Psoas muscle (tissue), 8 donors: ENCODE measurements around the gene TSNAX. TPM values are rescaled to one million over a fixed set of nuclear protein-coding genes. Genes with fewer than 3 reads are reported as not detected.

Experiments used
- ATAC-seq, 4 donors: fragments of 200-7000 bp; cut with Tn5 transposase; one replicate each; pipeline ENCODE4 v1.9.1; 2020; ENCODE audit warnings: moderate library complexity in 3 of 4, mild to moderate bottlenecking in 2 of 4
- DNase-seq, 2 donors: peaks; one replicate each; pipeline ENCODE4 v3.0.0-alpha.2; 2020
- H3K27ac ChIP-seq: fragments of 200-600 bp; one replicate; pipeline ENCODE4 v1.8.0; 2022
- H3K27me3 ChIP-seq, 3 donors: fragments of 200-600 bp in 1 of 3; one replicate each; pipeline versions ENCODE4 v1.6.1 to v1.8.0; 2013 to 2022; ENCODE audit warnings: low read length in 2 of 3, mild to moderate bottlenecking in 2 of 3, moderate library complexity in 1 of 3; ENCODE audit not compliant: insufficient read depth in 3 of 3
- H3K36me3 ChIP-seq, 2 donors: fragments of 200-600 bp in 1 of 2; one replicate each; pipeline versions ENCODE4 v1.6.1 to v1.8.0; 2013 to 2022; ENCODE audit warnings: low read depth in 1 of 2, mild to moderate bottlenecking in 1 of 2, moderate library complexity in 1 of 2; ENCODE audit not compliant: insufficient read depth in 1 of 2
- H3K4me1 ChIP-seq: fragments of 200-600 bp; one replicate; pipeline ENCODE4 v1.8.0; 2022
- H3K4me3 ChIP-seq: fragments of 200-600 bp; one replicate; pipeline ENCODE4 v1.8.0; 2022; ENCODE audit warnings: mild to moderate bottlenecking
- H3K9me3 ChIP-seq: fragments of 200-600 bp; one replicate; pipeline ENCODE4 v1.8.0; 2022
- CTCF ChIP-seq: fragments of 200-600 bp; IDR thresholded peaks from one replicate; pipeline ENCODE4 v1.8.0; 2022; ENCODE audit warnings: antibody characterized with exemption
- WGBS, 3 donors: extraction: QIAGEN DNeasy Blood & Tissue Kit; methylation state at CpG; one replicate each; pipeline versions ENCODE4 v1.1.6 to v1.1.7; 2013; 5-methylcytosine and 5-hydroxymethylcytosine counted together
- intact Hi-C, 2 donors: fragments of 100-400 bp; cut with DNase I; formaldehyde crosslinking; loops; one replicate each; pipeline versions ENCODE4 v1.11.0 to v1.14.2; 2022
- polyA plus RNA-seq, 3 donors: library from polyadenylated mRNA; stranded (reverse); fragments of 200-250 nt; gene quantifications; one replicate each; pipeline ENCODE4 v1.2.3, GENCODE V29; 2013
- total RNA-seq, 4 donors: library from RNA; stranded (reverse); fragmentation: NEBNext Ultra II Directional in 2 of 4; extraction: Animal tissue kit (Norgen Biotek cat#: 25700) in 2 of 4; gene quantifications; one replicate each; pipeline versions ENCODE4 v1.2.1 to v1.2.4, GENCODE V29; 2021 to 2023
- donor health status: healthy with polysubstance abuse.
- donor health status: DM: no; HTN: no; CAD: no; lungs with moderate emphysema.
- donor health status: Bipolar disorder and iron deficiency.
- donor health status: healthy.
- donor health status: DM: yes; HTN: yes; CAD: no.
- donor health status: DM: no; HTN: no; CAD: no.
- donor health status: DM: no; HTN: no; CAD: no.
- donor health status: DM: yes; HTN: yes; CAD: no.

Gene TSNAX
- total and polyA plus RNA-seq, 7 donors: 18.0 to 108 (median 41.3) TPM

DNA sequence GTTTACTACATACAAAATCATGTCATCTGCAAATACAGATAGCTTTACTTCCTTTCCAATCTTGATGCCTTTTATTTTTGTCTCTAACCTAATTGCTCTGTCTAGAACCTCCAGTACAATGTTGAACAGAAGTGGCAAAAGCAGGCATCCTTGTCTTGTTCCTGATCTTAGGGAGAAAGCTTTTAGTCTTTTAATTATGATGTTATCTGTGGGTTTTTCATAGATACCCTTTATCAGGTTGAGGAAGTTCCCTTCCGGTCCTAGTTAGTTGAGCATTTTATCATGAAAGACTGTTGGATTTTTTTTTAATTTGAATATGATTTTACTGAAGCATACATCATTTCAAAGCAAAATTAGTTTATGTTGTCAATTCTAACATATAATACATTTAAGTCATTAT is 52.4 kb downstream of the TSNAX start:
- Histone ChIP-seq H3K27ac (no peak overlapping the region), H3K27me3 (no peaks in the 10 kb centered on the region), H3K4me1 (peaks cover 7% of the 10 kb centered on the region), H3K4me3 (no peak overlapping the region), H3K36me3 (no peaks in the 10 kb centered on the region), H3K9me3 (no peaks in the 10 kb centered on the region)
- DNase-seq: no peak
- no peak for ATAC-seq
- TF ChIP-seq CTCF: no peak
- intact Hi-C loops: no loop called here
- 72 to 84% (median 76%) methylated on average over 1 of the region's 1 CpG for WGBS, 3 donors

- H3K27ac ChIP-seq: no peak overlapping the region
- H3K4me3 ChIP-seq: no peak overlapping the region
- no peak for TF ChIP-seq CTCF
- no peaks in the 10 kb centered on the region for H3K9me3 ChIP-seq
- H3K36me3 ChIP-seq: no peaks in the 10 kb centered on the region
- H3K4me1 ChIP-seq: peaks cover 7% of the 10 kb centered on the region
- ATAC-seq: no peak
- intact Hi-C loops: no loop called here
- H3K27me3 ChIP-seq: no peaks in the 10 kb centered on the region
- DNase-seq: no peak
- WGBS, 3 donors: 26 to 44% (median 29%) methylated on average over 2 of the region's 2 CpGs
Observed at GRCh38 chr1:231581859-231582258, 53.4 kb downstream of the TSNAX start.

DNA sequence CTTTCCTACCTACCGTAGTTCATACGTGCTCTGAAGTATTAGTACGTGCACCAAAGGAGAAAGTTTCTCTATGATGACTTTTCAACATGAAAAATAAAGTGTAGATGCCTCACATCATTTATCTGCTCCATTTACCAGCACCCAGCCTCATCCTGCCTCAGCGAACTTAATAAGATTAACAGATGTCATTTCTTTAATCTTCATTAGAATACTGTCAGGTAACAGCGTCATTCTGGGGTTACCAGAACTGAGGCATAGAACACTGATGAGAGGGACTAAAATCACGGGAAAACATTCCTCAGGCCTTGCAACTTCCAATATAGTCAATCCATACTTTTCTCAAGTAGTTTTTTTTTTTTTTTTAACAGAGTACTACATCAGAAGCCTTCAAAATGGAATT is 54.9 kb downstream of the TSNAX start:
- Histone ChIP-seq H3K27ac (peak overlapping the region; percentile 36), H3K9me3 (no peaks in the 10 kb centered on the region), H3K27me3 (no peaks in the 10 kb centered on the region), H3K4me1 (peaks cover 7% of the 10 kb centered on the region), H3K4me3 (no peak overlapping the region), H3K36me3 (no peaks in the 10 kb centered on the region)
- WGBS, 3 donors: 80 to 83% (median 80%) methylated on average over 6 of the region's 6 CpGs
- DNase-seq (no peak), ATAC-seq (peak in 1 of 4 donors; percentile 21)
- intact Hi-C loops: no loop called here
- TF ChIP-seq CTCF: no peak

- peaks cover 7% of the 10 kb centered on the region for H3K4me1 ChIP-seq
- no peaks in the 10 kb centered on the region for H3K36me3 ChIP-seq
- DNase-seq (no peak), ATAC-seq (peak in 3 of 4 donors; percentile 44 to 69 (median 68))
- H3K9me3 ChIP-seq: no peaks in the 10 kb centered on the region
- no peak overlapping the region for H3K4me3 ChIP-seq
- 59 to 66% (median 60%) methylated on average over 3 of the region's 3 CpGs for WGBS, 3 donors
- H3K27me3 ChIP-seq: no peaks in the 10 kb centered on the region
- TF ChIP-seq CTCF: peak; percentile 5
- H3K27ac ChIP-seq: peak overlapping the region; percentile 36
- intact Hi-C loops: no loop called here
Observed at GRCh38 chr1:231584117-231584516, 55.6 kb downstream of the TSNAX start.

- Histone ChIP-seq H3K9me3 (no peaks in the 10 kb centered on the region), H3K27me3 (no peaks in the 10 kb centered on the region), H3K4me1 (peaks cover 7% of the 10 kb centered on the region), H3K4me3 (no peak overlapping the region), H3K27ac (no peak overlapping the region), H3K36me3 (no peaks in the 10 kb centered on the region)
- intact Hi-C loops: loop anchor here (5.0 kb wide), 2 partner anchors 33 to 228 kb away; no protein-coding TSS in a partner anchor
- TF ChIP-seq CTCF: no peak
- 73 to 90% (median 82%) methylated on average over 5 of the region's 5 CpGs for WGBS, 3 donors
- ATAC-seq (no peak), DNase-seq (no peak)
Observed at GRCh38 chr1:231584921-231585320, 56.5 kb downstream of the TSNAX start.
